Measurements from ENCODE around the gene SYCE3. TPM values are rescaled to one million over a fixed set of nuclear protein-coding genes. Genes with fewer than 3 reads are reported as not detected.

SYCE3 gene
- total RNA-seq, 2 experiments from 2014 or later, result not detected

GRCh38 chr22:50564289-50564688, 1.6 kb upstream of the SYCE3 start:
- Mint-ChIP-seq H3K36me3 (ENCODE audit: low read depth) (peaks cover 9% of the 10 kb centered on the region), H3K27me3 (no peaks in the 10 kb centered on the region), H3K27ac (no peak overlapping the region), H3K9me3 (no peaks in the 10 kb centered on the region), H3K4me1 (ENCODE audit: low read depth) (peaks cover 15% of the 10 kb centered on the region), H3K4me3 (peak overlapping the region; percentile 20)
- no peak for TF ChIP-seq CTCF (IDR thresholded peaks at IDR 0.05)
- no peak for DNase-seq
- intact Hi-C loops (cut with micrococcal nuclease), result no loop called here
- no peak for ATAC-seq
- ChIA-PET CTCF (interaction anchor here (2.1 to 3.3 kb wide), 5 partner anchors 12 to 56 kb away, joined by 14 to 30 read pairs (median 23); partner anchors contain the start of gene SCO2), POLR2A (interaction anchor here (1.0 to 4.4 kb wide), 10 partner anchors 8 to 57 kb away, joined by 3 to 36 read pairs (median 6); partner anchors contain the start of gene SCO2)

GRCh38 chr22:50563413-50564160, 868 bp upstream of the SYCE3 start:
- intact Hi-C loops (cut with micrococcal nuclease), result no loop called here
- Mint-ChIP-seq H3K36me3 (ENCODE audit: low read depth) (peaks cover 6% of the 10 kb centered on the region), H3K27ac (peak overlapping the region; percentile 47), H3K9me3 (no peaks in the 10 kb centered on the region), H3K4me1 (ENCODE audit: low read depth) (peaks cover 15% of the 10 kb centered on the region), H3K27me3 (no peaks in the 10 kb centered on the region), H3K4me3 (peak overlapping the region; percentile 83)
- no peak for TF ChIP-seq CTCF (IDR thresholded peaks at IDR 0.05)
- ATAC-seq (no peak), DNase-seq (no peak)
- CTCF ChIA-PET, result interaction anchor here (0.8 to 3.3 kb wide), 22 partner anchors 9 to 95 kb away, joined by 3 to 32 read pairs (median 5); partner anchors contain the start of genes CHKB, KLHDC7B, LMF2 and NCAPH2
- POLR2A ChIA-PET, result interaction anchor here (0.6 to 4.4 kb wide), 15 partner anchors 9 to 57 kb away, joined by 3 to 36 read pairs (median 5); partner anchors contain the start of gene SCO2

GRCh38 chr22:50561401-50562358, 1.0 kb downstream of the SYCE3 start:
- ChIA-PET CTCF (interaction anchor here (1.6 kb wide), 1 partner anchor 16 kb away, joined by 5 read pairs; the partner anchor contains the start of gene KLHDC7B), POLR2A (no interaction called here)
- peak overlapping the region; percentile 4 for H3K27ac Mint-ChIP-seq
- no peaks in the 10 kb centered on the region for H3K36me3 Mint-ChIP-seq (ENCODE audit: low read depth)
- no peak for ATAC-seq
- H3K4me3 Mint-ChIP-seq, result peak overlapping the region; percentile 16
- H3K27me3 Mint-ChIP-seq, result no peaks in the 10 kb centered on the region
- TF ChIP-seq CTCF (IDR thresholded peaks at IDR 0.05), result no peak
- no peak for DNase-seq
- peaks cover 15% of the 10 kb centered on the region for H3K4me1 Mint-ChIP-seq (ENCODE audit: low read depth)
- intact Hi-C loops (cut with micrococcal nuclease), result no loop called here
- H3K9me3 Mint-ChIP-seq, result no peaks in the 10 kb centered on the region

- no peaks in the 10 kb centered on the region for H3K9me3 Mint-ChIP-seq
- H3K4me3 Mint-ChIP-seq, result no peak overlapping the region
- peaks cover 15% of the 10 kb centered on the region for H3K4me1 Mint-ChIP-seq (ENCODE audit: low read depth)
- ChIA-PET CTCF (interaction anchor here (0.8 to 2.2 kb wide), 4 partner anchors 10 to 34 kb away, joined by 3 to 9 read pairs (median 4); partner anchors contain the start of genes KLHDC7B and SCO2), POLR2A (interaction anchor here (0.9 to 1.0 kb wide), 3 partner anchors 9 to 36 kb away, joined by 3 to 4 read pairs (median 3); no protein-coding TSS in a partner anchor)
- intact Hi-C loops (cut with micrococcal nuclease), result no loop called here
- TF ChIP-seq CTCF (IDR thresholded peaks at IDR 0.05), result no peak
- ATAC-seq (no peak), DNase-seq (no peak)
- no peaks in the 10 kb centered on the region for H3K36me3 Mint-ChIP-seq (ENCODE audit: low read depth)
- H3K27me3 Mint-ChIP-seq, result no peaks in the 10 kb centered on the region
- H3K27ac Mint-ChIP-seq, result no peak overlapping the region
Measured at GRCh38 chr22:50560034-50560433, 2.7 kb downstream of the SYCE3 start.
